ENCODE results near the gene ITCH.
"Not testable (repeated sequence)": the region's sequence is repeated elsewhere in the genome, so short reads cannot be mapped to it uniquely, and the experiment has no call there.

Gene ITCH

DNA sequence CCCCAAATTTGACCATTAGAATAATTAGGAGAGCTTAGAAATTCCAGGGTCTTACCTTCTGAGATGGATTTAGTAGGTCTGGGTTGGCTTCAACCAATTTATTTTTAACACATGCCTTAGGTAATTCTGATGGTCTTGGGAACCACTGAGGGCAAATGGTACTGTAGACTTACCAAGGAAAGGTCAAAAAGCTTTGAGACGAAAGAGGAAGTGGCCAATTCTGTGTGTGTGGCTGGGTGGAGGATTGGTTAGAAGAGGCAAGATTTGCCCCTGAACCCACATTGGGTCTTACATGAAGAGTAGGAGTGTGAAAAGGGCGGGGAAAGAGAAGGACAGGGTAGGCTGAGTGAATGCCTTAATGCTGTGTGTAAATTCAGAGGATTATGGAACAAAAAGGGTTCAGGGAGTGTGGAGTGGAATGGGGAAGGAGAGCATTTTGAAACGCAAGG is 2.7 kb downstream of the ITCH start:
- H3K27me3 ChIP-seq (ENCODE audit: control insufficient read depth, insufficient read depth, low read length), result no peaks in the 10 kb centered on the region
- no peak overlapping the region for H3K27ac ChIP-seq (ENCODE audit: low read depth, low read length)
- no peaks in the 10 kb centered on the region for H3K9me3 ChIP-seq (ENCODE audit: control insufficient read depth, insufficient read depth, low read length)
- peaks cover 8% of the 10 kb centered on the region for H3K4me1 ChIP-seq (ENCODE audit: control insufficient read depth, insufficient read depth, low read length)
- H3K9ac ChIP-seq (ENCODE audit: low read depth, low read length), result no peak overlapping the region
- H3K36me3 ChIP-seq (ENCODE audit: control insufficient read depth, insufficient read depth, low read length), result peaks cover 22% of the 10 kb centered on the region
- no peak overlapping the region for H3K4me3 ChIP-seq (ENCODE audit: low read depth, low read length)

GRCh38 chr20:34367155-34367554 is 4.1 kb downstream of the ITCH start:
- Histone ChIP-seq H3K9ac (ENCODE audit: low read depth, low read length) (no peak overlapping the region), H3K27me3 (ENCODE audit: control insufficient read depth, insufficient read depth, low read length) (no peaks in the 10 kb centered on the region), H3K27ac (ENCODE audit: low read depth, low read length) (no peak overlapping the region), H3K9me3 (ENCODE audit: control insufficient read depth, insufficient read depth, low read length) (no peaks in the 10 kb centered on the region), H3K4me1 (ENCODE audit: control insufficient read depth, insufficient read depth, low read length) (peaks cover 8% of the 10 kb centered on the region), H3K4me3 (ENCODE audit: low read depth, low read length) (no peak overlapping the region), H3K36me3 (ENCODE audit: control insufficient read depth, insufficient read depth, low read length) (peaks cover 29% of the 10 kb centered on the region)

DNA sequence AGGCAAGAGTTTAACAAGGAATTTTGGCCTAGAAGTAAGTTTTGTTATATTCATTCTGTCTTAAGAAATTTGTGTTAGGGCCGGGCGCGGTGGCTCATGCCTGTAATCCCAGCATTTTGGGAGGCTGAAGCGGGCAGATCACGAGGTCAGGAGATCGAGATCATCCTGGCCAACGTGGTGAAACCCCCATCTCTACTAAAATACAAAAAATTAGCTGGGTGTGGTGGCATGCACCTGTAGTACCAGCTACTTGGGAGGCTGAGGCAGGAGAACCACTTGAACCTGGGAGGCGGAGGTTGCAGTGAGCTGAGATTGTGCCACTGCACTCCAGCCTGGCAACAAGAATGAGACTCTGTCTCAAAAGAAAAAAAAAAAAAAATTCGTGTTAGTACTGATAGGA is 4.8 kb downstream of the ITCH start:
- H3K36me3 ChIP-seq (ENCODE audit: control insufficient read depth, insufficient read depth, low read length), result peaks cover 34% of the 10 kb centered on the region
- not testable (repeated sequence) for H3K27me3 ChIP-seq (ENCODE audit: control insufficient read depth, insufficient read depth, low read length); H3K4me3 ChIP-seq (ENCODE audit: low read depth, low read length); H3K27ac ChIP-seq (ENCODE audit: low read depth, low read length); H3K9ac ChIP-seq (ENCODE audit: low read depth, low read length); H3K4me1 ChIP-seq (ENCODE audit: control insufficient read depth, insufficient read depth, low read length); H3K9me3 ChIP-seq (ENCODE audit: control insufficient read depth, insufficient read depth, low read length)

- Histone ChIP-seq H3K9me3 (ENCODE audit: control insufficient read depth, insufficient read depth, low read length) (no peaks in the 10 kb centered on the region), H3K9ac (ENCODE audit: low read depth, low read length) (no peak overlapping the region), H3K4me3 (ENCODE audit: low read depth, low read length) (no peak overlapping the region), H3K36me3 (ENCODE audit: control insufficient read depth, insufficient read depth, low read length) (peaks cover 38% of the 10 kb centered on the region), H3K27me3 (ENCODE audit: control insufficient read depth, insufficient read depth, low read length) (no peaks in the 10 kb centered on the region), H3K4me1 (ENCODE audit: control insufficient read depth, insufficient read depth, low read length) (peaks cover 4% of the 10 kb centered on the region), H3K27ac (ENCODE audit: low read depth, low read length) (no peak overlapping the region)
Observed at GRCh38 chr20:34368547-34368946, 5.5 kb downstream of the ITCH start.

DNA sequence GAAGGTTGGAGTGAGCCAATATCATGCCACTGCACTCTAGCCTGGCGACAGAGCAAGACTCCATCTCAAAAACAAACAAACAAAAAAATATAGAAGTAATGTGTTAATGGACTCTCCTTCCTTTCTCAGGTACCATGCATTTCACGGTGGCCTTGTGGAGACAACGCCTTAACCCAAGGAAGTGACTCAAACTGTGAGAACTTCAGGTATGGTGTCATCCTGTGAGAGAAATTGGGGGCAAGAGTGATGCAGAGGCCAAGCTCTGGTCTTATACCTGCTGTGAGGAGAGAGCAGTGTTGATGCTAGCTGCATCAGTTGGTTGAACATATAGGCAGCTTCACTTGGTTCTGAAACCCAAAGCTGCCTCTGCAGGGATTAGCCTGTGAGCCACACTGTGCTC is 6.2 kb downstream of the ITCH start:
- H3K4me3 ChIP-seq (ENCODE audit: low read depth, low read length), result no peak overlapping the region
- H3K9ac ChIP-seq (ENCODE audit: low read depth, low read length), result no peak overlapping the region
- H3K27me3 ChIP-seq (ENCODE audit: control insufficient read depth, insufficient read depth, low read length), result no peaks in the 10 kb centered on the region
- H3K4me1 ChIP-seq (ENCODE audit: control insufficient read depth, insufficient read depth, low read length), result peaks cover 1% of the 10 kb centered on the region
- H3K9me3 ChIP-seq (ENCODE audit: control insufficient read depth, insufficient read depth, low read length), result no peaks in the 10 kb centered on the region
- H3K36me3 ChIP-seq (ENCODE audit: control insufficient read depth, insufficient read depth, low read length), result peaks cover 43% of the 10 kb centered on the region
- H3K27ac ChIP-seq (ENCODE audit: low read depth, low read length), result no peak overlapping the region

- H3K27me3 ChIP-seq (ENCODE audit: control insufficient read depth, insufficient read depth, low read length), result no peaks in the 10 kb centered on the region
- H3K9ac ChIP-seq (ENCODE audit: low read depth, low read length), result no peak overlapping the region
- peaks cover 47% of the 10 kb centered on the region for H3K36me3 ChIP-seq (ENCODE audit: control insufficient read depth, insufficient read depth, low read length)
- no peaks in the 10 kb centered on the region for H3K4me1 ChIP-seq (ENCODE audit: control insufficient read depth, insufficient read depth, low read length)
- no peaks in the 10 kb centered on the region for H3K9me3 ChIP-seq (ENCODE audit: control insufficient read depth, insufficient read depth, low read length)
- no peak overlapping the region for H3K27ac ChIP-seq (ENCODE audit: low read depth, low read length)
- H3K4me3 ChIP-seq (ENCODE audit: low read depth, low read length), result no peak overlapping the region
Observed at GRCh38 chr20:34370062-34370461, 7.0 kb downstream of the ITCH start.

DNA sequence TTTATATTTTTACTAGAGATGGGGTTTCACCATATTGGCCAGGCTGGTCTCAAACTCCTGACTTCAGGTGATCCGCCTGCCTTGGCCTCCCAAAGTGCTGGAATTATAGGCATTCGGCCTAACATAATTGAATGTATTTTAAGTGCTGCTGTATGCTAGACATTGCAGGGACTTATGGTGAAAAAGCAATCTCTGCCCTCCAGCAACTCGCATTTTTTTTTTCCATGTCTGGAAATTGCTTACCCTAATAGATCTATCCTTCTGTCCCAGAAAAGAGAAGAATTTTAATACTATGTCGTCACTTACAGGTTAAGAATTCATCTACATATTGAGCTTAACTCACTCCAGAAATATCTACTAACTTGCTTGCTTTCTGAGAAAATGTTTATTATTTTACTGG is 10.4 kb downstream of the ITCH start:
- Histone ChIP-seq H3K9me3 (ENCODE audit: control insufficient read depth, insufficient read depth, low read length) (no peaks in the 10 kb centered on the region), H3K4me1 (ENCODE audit: control insufficient read depth, insufficient read depth, low read length) (no peaks in the 10 kb centered on the region), H3K27me3 (ENCODE audit: control insufficient read depth, insufficient read depth, low read length) (no peaks in the 10 kb centered on the region), H3K36me3 (ENCODE audit: control insufficient read depth, insufficient read depth, low read length) (peaks cover 62% of the 10 kb centered on the region), H3K27ac (ENCODE audit: low read depth, low read length) (no peak overlapping the region), H3K9ac (ENCODE audit: low read depth, low read length) (no peak overlapping the region), H3K4me3 (ENCODE audit: low read depth, low read length) (no peak overlapping the region)

- H3K9ac ChIP-seq (ENCODE audit: low read depth, low read length), result no peak overlapping the region
- no peaks in the 10 kb centered on the region for H3K27me3 ChIP-seq (ENCODE audit: control insufficient read depth, insufficient read depth, low read length)
- no peak overlapping the region for H3K4me3 ChIP-seq (ENCODE audit: low read depth, low read length)
- no peaks in the 10 kb centered on the region for H3K4me1 ChIP-seq (ENCODE audit: control insufficient read depth, insufficient read depth, low read length)
- peaks cover 58% of the 10 kb centered on the region for H3K36me3 ChIP-seq (ENCODE audit: control insufficient read depth, insufficient read depth, low read length)
- no peaks in the 10 kb centered on the region for H3K9me3 ChIP-seq (ENCODE audit: control insufficient read depth, insufficient read depth, low read length)
- no peak overlapping the region for H3K27ac ChIP-seq (ENCODE audit: low read depth, low read length)
Observed at GRCh38 chr20:34374209-34374760, 11.2 kb downstream of the ITCH start.

DNA sequence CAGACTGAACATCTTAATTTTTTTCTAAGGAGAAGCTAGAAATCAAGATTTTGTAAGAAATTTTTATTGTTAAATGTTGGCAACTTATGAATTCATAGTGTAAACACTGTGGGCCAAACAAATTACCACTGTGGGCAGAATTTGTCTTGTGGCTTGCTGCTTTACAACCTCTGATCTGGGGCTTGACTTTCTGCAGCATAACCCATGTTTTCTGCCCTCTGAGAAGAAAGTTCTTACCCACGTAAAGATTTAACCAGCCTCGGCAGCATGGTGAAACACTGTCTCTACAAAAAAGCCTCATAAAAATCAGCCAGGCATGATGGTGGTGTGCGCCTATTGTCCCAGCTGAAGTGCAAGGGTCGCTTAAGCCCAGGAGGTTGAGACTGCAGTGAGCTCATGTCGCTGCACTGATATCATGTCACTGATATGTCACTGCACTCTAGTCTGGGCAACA is 12.9 kb downstream of the ITCH start:
- Histone ChIP-seq H3K9me3 (ENCODE audit: control insufficient read depth, insufficient read depth, low read length) (no peaks in the 10 kb centered on the region), H3K27ac (ENCODE audit: low read depth, low read length) (no peak overlapping the region), H3K4me1 (ENCODE audit: control insufficient read depth, insufficient read depth, low read length) (no peaks in the 10 kb centered on the region), H3K4me3 (ENCODE audit: low read depth, low read length) (no peak overlapping the region), H3K36me3 (ENCODE audit: control insufficient read depth, insufficient read depth, low read length) (peaks cover 44% of the 10 kb centered on the region), H3K27me3 (ENCODE audit: control insufficient read depth, insufficient read depth, low read length) (no peaks in the 10 kb centered on the region), H3K9ac (ENCODE audit: low read depth, low read length) (no peak overlapping the region)

DNA sequence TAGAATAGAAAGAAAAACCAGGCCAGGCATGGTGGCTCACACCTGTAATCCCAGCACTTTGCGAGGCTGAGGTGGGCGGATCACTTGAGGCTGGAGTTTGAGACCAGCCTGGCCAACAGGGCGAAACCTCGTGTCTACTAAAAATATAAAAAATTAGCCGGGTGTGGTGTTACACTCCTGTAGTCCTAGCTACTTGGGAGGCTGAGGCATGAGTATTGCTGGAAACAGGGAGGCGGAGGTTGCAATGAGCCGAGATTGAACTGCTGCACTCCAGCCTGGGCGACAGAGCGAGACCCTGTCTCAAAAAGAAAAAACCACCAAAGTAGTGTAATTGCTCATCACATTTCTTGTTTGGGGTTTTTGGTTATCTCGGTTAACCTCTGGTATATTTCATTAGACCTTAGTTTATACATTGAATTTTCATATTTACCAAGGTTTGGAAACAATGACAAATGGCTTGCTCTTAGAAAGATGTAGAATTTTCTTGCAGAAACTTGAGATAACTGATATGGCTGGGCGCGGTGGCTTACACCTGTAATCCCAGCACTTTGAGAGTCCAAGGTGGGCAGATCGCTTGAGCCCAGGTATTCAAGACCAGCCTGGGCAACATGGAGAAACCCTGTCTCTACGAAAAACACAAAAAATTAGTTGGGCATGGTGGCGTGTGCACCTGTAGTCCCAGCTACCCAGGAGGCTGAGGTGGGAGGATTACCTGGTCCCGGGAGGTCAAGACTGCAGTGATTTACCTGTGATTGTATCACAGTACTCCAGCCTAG is 14.2 kb downstream of the ITCH start:
- Histone ChIP-seq H3K9ac (ENCODE audit: low read depth, low read length) (no peak overlapping the region), H3K36me3 (ENCODE audit: control insufficient read depth, insufficient read depth, low read length) (peaks cover 40% of the 10 kb centered on the region), H3K4me3 (ENCODE audit: low read depth, low read length) (no peak overlapping the region)

GRCh38 chr20:34382174-34382573 is 19.1 kb downstream of the ITCH start:
- H3K27me3 ChIP-seq (ENCODE audit: control insufficient read depth, insufficient read depth, low read length), result no peaks in the 10 kb centered on the region
- H3K9ac ChIP-seq (ENCODE audit: low read depth, low read length), result no peak overlapping the region
- no peak overlapping the region for H3K27ac ChIP-seq (ENCODE audit: low read depth, low read length)
- H3K9me3 ChIP-seq (ENCODE audit: control insufficient read depth, insufficient read depth, low read length), result no peaks in the 10 kb centered on the region
- peaks cover 15% of the 10 kb centered on the region; the same call in 1 of the 2 replicates for H3K36me3 ChIP-seq (ENCODE audit: control insufficient read depth, insufficient read depth, low read length)
- no peak overlapping the region for H3K4me3 ChIP-seq (ENCODE audit: low read depth, low read length)
- peaks cover 4% of the 10 kb centered on the region; the same call in 1 of the 2 replicates for H3K4me1 ChIP-seq (ENCODE audit: control insufficient read depth, insufficient read depth, low read length)

More for the DNA sequence above, 14.2 kb downstream of the ITCH start:
- H3K9me3 ChIP-seq (ENCODE audit: control insufficient read depth, insufficient read depth, low read length), result no peaks in the 10 kb centered on the region
- H3K4me1 ChIP-seq (ENCODE audit: control insufficient read depth, insufficient read depth, low read length), result peaks cover 4% of the 10 kb centered on the region; the same call in 1 of the 2 replicates
- H3K27me3 ChIP-seq (ENCODE audit: control insufficient read depth, insufficient read depth, low read length), result no peaks in the 10 kb centered on the region
- H3K27ac ChIP-seq (ENCODE audit: low read depth, low read length), result no peak overlapping the region

All from HUES48 (cell line).